Skeletal muscle satellite cell (primary cell): Measurements from ENCODE around the gene MCCC2.

Experiments used
- H3K27me3 ChIP-seq: 2 replicates; pipeline ENCODE4 v1.7.0; 2013; ENCODE audit warnings: low read length; ENCODE audit not compliant: control insufficient read depth, insufficient read depth
- H3K36me3 ChIP-seq: 2 replicates; pipeline ENCODE4 v1.7.0; 2013; ENCODE audit warnings: mild to moderate bottlenecking, control low read depth, low read length; ENCODE audit not compliant: insufficient read depth
- H3K4me1 ChIP-seq: 2 replicates; pipeline ENCODE4 v1.7.0; 2013; ENCODE audit warnings: low read length; ENCODE audit not compliant: control insufficient read depth, insufficient read depth
- H3K4me2 ChIP-seq: 2 replicates; pipeline ENCODE4 v1.7.0; 2013; ENCODE audit warnings: mild to moderate bottlenecking, low read length
- H3K4me3 ChIP-seq: 2 replicates; pipeline ENCODE4 v1.7.0; 2013; ENCODE audit warnings: low read length
- H3K9ac ChIP-seq: 2 replicates; pipeline ENCODE4 v1.7.0; 2013; ENCODE audit warnings: mild to moderate bottlenecking, low read depth, low read length, moderate library complexity
- H3K9me3 ChIP-seq: replicated peaks from 2 replicates; pipeline ENCODE4 v1.7.0; 2013; ENCODE audit warnings: mild to moderate bottlenecking, control low read depth, low read length

The MCCC2 gene

GRCh38 chr5:71666321-71666720, 79.2 kb downstream of the MCCC2 start:
- Histone ChIP-seq H3K4me2 (no peak overlapping the region), H3K4me1 (no peaks in the 10 kb centered on the region), H3K9me3 (no peaks in the 10 kb centered on the region), H3K27me3 (peaks cover 12% of the 10 kb centered on the region), H3K9ac (no peak overlapping the region), H3K36me3 (no peaks in the 10 kb centered on the region), H3K4me3 (no peak overlapping the region)

GRCh38 chr5:71677977-71678376, 90.8 kb downstream of the MCCC2 start:
- no peaks in the 10 kb centered on the region for H3K4me1 ChIP-seq
- H3K27me3 ChIP-seq, result peaks cover 57% of the 10 kb centered on the region
- no peak overlapping the region for H3K4me3 ChIP-seq
- H3K9ac ChIP-seq, result no peak overlapping the region
- H3K9me3 ChIP-seq, result no peaks in the 10 kb centered on the region
- no peak overlapping the region for H3K4me2 ChIP-seq
- no peaks in the 10 kb centered on the region for H3K36me3 ChIP-seq

- Histone ChIP-seq H3K4me3 (no peak overlapping the region), H3K27me3 (peaks cover 61% of the 10 kb centered on the region), H3K9ac (no peak overlapping the region), H3K4me2 (no peak overlapping the region), H3K4me1 (no peaks in the 10 kb centered on the region), H3K36me3 (no peaks in the 10 kb centered on the region), H3K9me3 (no peaks in the 10 kb centered on the region)
Observed at GRCh38 chr5:71679714-71680113, 92.6 kb downstream of the MCCC2 start.

GRCh38 chr5:71680510-71680909, 93.4 kb downstream of the MCCC2 start:
- Histone ChIP-seq H3K4me1 (no peaks in the 10 kb centered on the region), H3K9me3 (no peaks in the 10 kb centered on the region), H3K36me3 (no peaks in the 10 kb centered on the region), H3K4me2 (no peak overlapping the region), H3K4me3 (no peak overlapping the region), H3K9ac (no peak overlapping the region), H3K27me3 (peaks cover 65% of the 10 kb centered on the region)

GRCh38 chr5:71681296-71681695, 94.2 kb downstream of the MCCC2 start:
- H3K36me3 ChIP-seq, result no peaks in the 10 kb centered on the region
- H3K27me3 ChIP-seq, result peaks cover 65% of the 10 kb centered on the region
- no peaks in the 10 kb centered on the region for H3K9me3 ChIP-seq
- no peak overlapping the region for H3K4me2 ChIP-seq
- H3K4me1 ChIP-seq, result no peaks in the 10 kb centered on the region
- H3K4me3 ChIP-seq, result no peak overlapping the region
- H3K9ac ChIP-seq, result no peak overlapping the region

- Histone ChIP-seq H3K4me2 (no peak overlapping the region), H3K9me3 (no peaks in the 10 kb centered on the region), H3K9ac (no peak overlapping the region), H3K27me3 (peaks cover 55% of the 10 kb centered on the region), H3K4me1 (no peaks in the 10 kb centered on the region), H3K36me3 (no peaks in the 10 kb centered on the region), H3K4me3 (no peak overlapping the region)
Observed at GRCh38 chr5:71684309-71684708, 97.2 kb downstream of the MCCC2 start.

GRCh38 chr5:71693828-71694427, 106.8 kb downstream of the MCCC2 start:
- no peaks in the 10 kb centered on the region for H3K4me1 ChIP-seq
- H3K36me3 ChIP-seq, result no peaks in the 10 kb centered on the region
- H3K27me3 ChIP-seq, result peaks cover 56% of the 10 kb centered on the region
- H3K9ac ChIP-seq, result no peak overlapping the region
- no peak overlapping the region for H3K4me2 ChIP-seq
- no peaks in the 10 kb centered on the region for H3K9me3 ChIP-seq
- H3K4me3 ChIP-seq, result no peak overlapping the region

GRCh38 chr5:71695071-71695470, 107.9 kb downstream of the MCCC2 start:
- H3K9ac ChIP-seq, result no peak overlapping the region
- H3K36me3 ChIP-seq, result no peaks in the 10 kb centered on the region
- H3K4me3 ChIP-seq, result no peak overlapping the region
- H3K4me1 ChIP-seq, result no peaks in the 10 kb centered on the region
- H3K9me3 ChIP-seq, result no peaks in the 10 kb centered on the region
- H3K27me3 ChIP-seq, result peaks cover 53% of the 10 kb centered on the region
- H3K4me2 ChIP-seq, result no peak overlapping the region

- peaks cover 52% of the 10 kb centered on the region for H3K27me3 ChIP-seq
- H3K36me3 ChIP-seq, result no peaks in the 10 kb centered on the region
- no peak overlapping the region for H3K9ac ChIP-seq
- no peaks in the 10 kb centered on the region for H3K4me1 ChIP-seq
- H3K9me3 ChIP-seq, result no peaks in the 10 kb centered on the region
- no peak overlapping the region for H3K4me3 ChIP-seq
- no peak overlapping the region for H3K4me2 ChIP-seq
Observed at GRCh38 chr5:71695595-71695994, 108.5 kb downstream of the MCCC2 start.

GRCh38 chr5:71697967-71698366, 110.8 kb downstream of the MCCC2 start:
- no peak overlapping the region for H3K4me3 ChIP-seq
- H3K9ac ChIP-seq, result no peak overlapping the region
- H3K9me3 ChIP-seq, result no peaks in the 10 kb centered on the region
- no peaks in the 10 kb centered on the region for H3K4me1 ChIP-seq
- H3K36me3 ChIP-seq, result no peaks in the 10 kb centered on the region
- peaks cover 61% of the 10 kb centered on the region for H3K27me3 ChIP-seq
- H3K4me2 ChIP-seq, result no peak overlapping the region

GRCh38 chr5:71699233-71699632, 112.1 kb downstream of the MCCC2 start:
- peaks cover 56% of the 10 kb centered on the region for H3K27me3 ChIP-seq
- H3K9me3 ChIP-seq, result no peaks in the 10 kb centered on the region
- no peak overlapping the region for H3K4me2 ChIP-seq
- no peaks in the 10 kb centered on the region for H3K36me3 ChIP-seq
- H3K4me3 ChIP-seq, result no peak overlapping the region
- no peak overlapping the region for H3K9ac ChIP-seq
- no peaks in the 10 kb centered on the region for H3K4me1 ChIP-seq

GRCh38 chr5:71699751-71700150, 112.6 kb downstream of the MCCC2 start:
- Histone ChIP-seq H3K4me3 (no peak overlapping the region), H3K27me3 (peaks cover 56% of the 10 kb centered on the region), H3K9ac (no peak overlapping the region)

More at GRCh38 chr5:71699751-71700150, 112.6 kb downstream of the MCCC2 start:
- no peaks in the 10 kb centered on the region for H3K4me1 ChIP-seq
- no peaks in the 10 kb centered on the region for H3K9me3 ChIP-seq
- no peaks in the 10 kb centered on the region for H3K36me3 ChIP-seq
- H3K4me2 ChIP-seq, result no peak overlapping the region
